ENCODE measurements around the gene KANK3. TPM values are rescaled to one million over a fixed set of nuclear protein-coding genes. Genes with fewer than 3 reads are reported as not detected.
A peak's percentile ranks its signal among the peaks of the same experiment; 100 is the strongest.
"Not testable (repeated sequence)": the region's sequence is repeated elsewhere in the genome, so short reads cannot be mapped to it uniquely, and the experiment has no call there.

The KANK3 gene
- 20.5 TPM for total RNA-seq
- long read RNA-seq, transcript KANK3-201 (11 exons, 2,787 nt): major isoform, 114 of 182 reads
- long read RNA-seq, partial matches to known transcripts: 30 of 182 reads
- long read RNA-seq, other reads (novel, unspliced or antisense): 36 of 182 reads

DNA sequence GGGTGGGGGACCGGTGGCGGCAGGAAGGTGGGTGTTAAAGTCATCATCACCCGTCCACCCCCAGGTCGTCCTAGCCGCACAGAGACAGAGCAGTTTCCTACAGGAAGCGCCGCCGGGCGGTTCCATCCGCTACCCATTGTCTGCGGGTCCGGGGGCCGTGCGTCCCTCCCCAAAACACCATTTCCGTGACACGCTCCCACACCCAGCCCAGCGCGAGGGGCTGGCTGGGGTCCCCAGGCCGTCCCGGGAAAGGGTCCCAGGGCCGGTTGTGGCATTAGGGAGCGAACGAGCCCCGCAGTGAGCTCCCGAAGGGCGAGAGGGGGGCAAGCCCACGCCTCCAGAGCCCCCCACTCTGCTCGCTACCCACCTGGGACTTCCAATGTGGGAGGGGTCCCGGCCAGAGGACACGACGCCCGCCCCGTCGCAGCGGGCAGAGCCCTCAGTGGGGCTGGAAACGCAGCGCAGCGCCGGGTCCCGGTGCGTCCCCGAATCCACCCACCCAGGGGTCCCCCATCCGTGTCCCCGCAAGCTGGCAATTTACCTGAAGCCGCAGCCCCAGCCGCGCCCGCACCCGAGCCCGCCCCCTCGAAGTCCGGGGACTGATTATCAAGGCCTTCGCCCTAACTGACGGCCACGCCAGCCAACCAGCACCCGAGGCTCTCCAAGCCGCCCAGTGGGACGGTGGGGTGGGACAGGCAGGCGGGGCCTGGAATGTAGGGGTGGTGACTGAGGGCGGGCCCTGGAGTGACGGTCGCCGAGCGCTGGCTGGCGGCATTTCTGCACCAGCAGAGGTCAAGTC is at the start of gene KANK3:
Gene KANK3 (minus strand): TSS at position 579 of the 799 bp plus-strand sequence. CDS start 5,434 bp downstream, outside the sequence.
- intact Hi-C loops (cut with DNase I): no loop called here
- DNase-seq (ENCODE audit: missing footprints) (peak; percentile 98), ATAC-seq (peak; percentile 97)

DNA sequence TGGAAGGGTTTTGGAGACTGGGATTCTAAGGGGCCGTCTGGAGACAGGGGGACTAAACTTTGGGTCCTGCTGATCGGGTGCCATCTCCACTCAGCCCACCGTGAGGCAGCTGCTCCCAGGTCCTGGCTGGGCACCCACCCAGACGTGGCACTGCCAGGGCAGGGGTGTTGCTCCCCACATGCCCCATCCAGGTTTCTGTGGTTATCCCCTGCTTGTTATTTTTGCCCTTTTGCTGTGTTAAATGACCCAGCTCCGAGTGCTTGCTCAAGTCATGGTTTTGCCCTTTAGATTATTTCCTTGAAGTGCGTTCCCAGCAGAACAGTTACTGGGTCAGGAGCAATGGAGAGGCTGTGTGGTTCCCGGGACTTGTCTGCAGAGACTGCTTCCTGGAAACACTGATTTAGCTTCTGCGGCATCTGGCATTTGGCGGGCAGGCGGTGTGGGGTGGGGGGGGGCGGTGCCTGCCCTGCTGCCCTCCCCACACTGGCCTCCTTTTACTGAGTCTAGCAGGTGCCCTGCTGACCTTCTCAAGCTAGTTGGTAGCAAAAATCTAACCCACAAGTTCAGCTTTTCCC is 49.0 kb upstream of the KANK3 start:
- intact Hi-C loops (cut with DNase I): no loop called here
- no peak for ATAC-seq

DNA sequence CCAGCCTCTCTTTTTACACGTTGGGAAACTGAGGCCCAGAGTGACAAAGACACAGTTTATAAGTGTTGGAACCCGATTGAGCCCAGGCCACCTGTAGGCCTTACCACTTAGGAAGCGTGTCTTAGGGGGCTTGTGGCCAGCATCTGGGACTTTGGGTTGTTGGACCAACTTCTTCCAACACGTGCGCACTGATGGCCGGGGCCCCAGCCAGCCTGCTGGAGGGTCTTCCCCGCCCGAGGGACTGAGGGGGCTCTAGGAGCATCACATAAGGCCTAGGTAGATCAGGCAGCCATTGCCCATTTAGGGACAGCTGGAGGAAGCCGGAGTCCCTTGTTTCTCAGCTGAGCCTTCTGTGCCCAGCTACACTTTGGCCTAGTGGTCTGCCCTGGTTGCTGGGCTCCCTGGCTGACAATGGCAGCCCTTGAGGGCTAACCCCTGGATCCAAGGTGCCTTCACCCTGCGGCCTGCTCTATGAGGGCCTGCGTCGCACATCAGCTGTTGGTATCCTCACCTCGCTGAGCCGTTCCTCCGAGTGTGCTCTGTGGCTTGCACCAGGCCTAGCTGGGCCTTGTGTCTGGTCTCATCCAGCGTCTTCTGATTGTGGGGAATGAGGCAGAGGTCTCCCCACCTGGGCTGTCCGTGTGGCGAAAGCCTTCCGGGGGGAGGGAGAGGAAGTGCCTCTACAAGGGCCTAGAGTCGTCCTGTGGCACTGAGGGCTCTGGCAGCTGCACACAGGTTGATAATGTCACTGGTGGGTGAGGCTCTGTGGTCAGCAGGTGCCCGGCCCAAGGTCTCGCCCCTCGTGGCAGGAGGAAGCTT is 48.3 kb upstream of the KANK3 start:
- intact Hi-C loops (cut with DNase I): no loop called here
- DNase-seq (ENCODE audit: missing footprints) (no peak), ATAC-seq (no peak)

More for the DNA sequence above, 49.0 kb upstream of the KANK3 start:
- DNase-seq (ENCODE audit: missing footprints): no peak

DNA sequence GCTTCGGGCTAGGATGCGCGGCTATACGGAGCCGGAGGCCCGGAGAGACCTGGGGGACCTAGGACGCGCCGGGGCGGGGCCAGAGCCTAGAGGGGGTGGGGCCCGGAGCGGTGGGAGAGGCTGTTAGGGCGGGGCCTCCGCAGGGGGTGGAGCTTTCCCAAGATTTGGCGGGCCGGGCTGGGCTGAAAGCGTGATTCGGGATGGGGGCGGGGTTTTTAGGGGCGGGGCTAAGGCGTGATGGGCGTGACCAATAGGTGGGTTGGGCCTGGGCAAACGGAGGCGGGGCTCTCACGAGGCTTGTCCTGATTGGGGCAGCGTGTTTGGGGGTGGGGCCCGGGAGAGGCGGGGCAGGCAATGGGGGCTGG is 47.5 kb upstream of the KANK3 start:
- ATAC-seq (peak; percentile 87), DNase-seq (ENCODE audit: missing footprints) (peak; percentile 97)
- intact Hi-C loops (cut with DNase I): loop anchor here (1.0 kb wide), 2 partner anchors 28 to 54 kb away; partner anchors contain the start of gene HNRNPM

DNA sequence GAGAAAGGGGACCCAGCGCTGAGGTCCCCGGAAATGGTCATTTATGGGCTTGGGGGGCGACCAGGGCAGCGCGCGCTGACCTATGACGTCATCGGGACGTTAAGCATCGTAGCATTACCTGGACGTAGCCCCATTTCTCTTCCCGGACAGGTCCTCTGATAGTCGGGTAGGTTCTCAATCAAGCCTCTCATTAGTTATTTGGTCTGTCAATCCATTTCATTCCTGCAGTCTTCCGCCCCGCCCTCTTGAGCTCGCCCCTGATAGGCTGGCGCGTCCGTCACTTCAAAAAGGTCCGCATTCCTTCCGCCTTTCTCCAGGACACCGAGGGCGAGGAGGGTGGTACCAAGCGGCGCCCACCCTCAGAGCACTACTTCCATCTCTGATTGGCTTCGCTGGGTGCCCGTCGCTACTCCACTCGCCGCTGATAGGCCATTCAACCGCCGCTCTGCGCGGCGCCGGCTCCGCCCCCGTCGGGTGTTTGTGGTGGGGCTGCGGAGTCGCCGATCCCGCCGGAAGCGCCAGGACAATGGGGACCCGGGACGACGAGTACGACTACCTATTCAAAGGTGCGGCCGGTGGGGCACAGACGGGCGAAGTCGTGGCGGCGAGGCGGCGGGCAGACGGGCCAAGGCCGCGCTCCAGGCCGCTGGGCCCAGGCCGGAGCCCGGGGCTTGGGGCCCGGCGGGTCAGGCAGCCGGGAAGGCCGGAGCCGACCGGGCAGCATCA is 47.0 kb upstream of the KANK3 start, which contains the start of gene RAB11B:
Gene RAB11B (plus strand): TSS at position 470 of the 726 bp plus-strand sequence. CDS start 57 bp downstream, at position 527.
- peak; percentile 93 for ATAC-seq
- peak; percentile 99 for DNase-seq (ENCODE audit: missing footprints)
- intact Hi-C loops (cut with DNase I): loop anchor here (1.0 kb wide), 3 partner anchors 23 to 54 kb away; partner anchors contain the start of gene HNRNPM

DNA sequence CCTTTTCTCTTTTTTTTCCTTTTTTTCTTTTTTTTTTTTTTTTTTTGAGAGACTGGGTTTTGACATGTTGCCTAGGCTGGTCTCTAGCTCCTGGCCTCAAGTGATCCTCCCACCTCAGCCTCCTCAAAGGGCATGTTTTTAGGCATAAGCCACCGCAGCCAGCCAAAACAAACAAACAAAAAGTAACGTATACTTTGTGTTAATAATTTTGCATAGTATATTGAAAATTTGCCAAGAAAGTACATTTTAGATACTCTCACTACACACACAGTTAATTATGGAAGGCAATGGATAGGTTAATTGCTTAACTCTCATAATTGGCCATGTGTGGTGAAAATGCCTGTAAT is 45.5 kb upstream of the KANK3 start:
- ATAC-seq (no peak), DNase-seq (ENCODE audit: missing footprints) (no peak)
- intact Hi-C loops (cut with DNase I): no loop called here

DNA sequence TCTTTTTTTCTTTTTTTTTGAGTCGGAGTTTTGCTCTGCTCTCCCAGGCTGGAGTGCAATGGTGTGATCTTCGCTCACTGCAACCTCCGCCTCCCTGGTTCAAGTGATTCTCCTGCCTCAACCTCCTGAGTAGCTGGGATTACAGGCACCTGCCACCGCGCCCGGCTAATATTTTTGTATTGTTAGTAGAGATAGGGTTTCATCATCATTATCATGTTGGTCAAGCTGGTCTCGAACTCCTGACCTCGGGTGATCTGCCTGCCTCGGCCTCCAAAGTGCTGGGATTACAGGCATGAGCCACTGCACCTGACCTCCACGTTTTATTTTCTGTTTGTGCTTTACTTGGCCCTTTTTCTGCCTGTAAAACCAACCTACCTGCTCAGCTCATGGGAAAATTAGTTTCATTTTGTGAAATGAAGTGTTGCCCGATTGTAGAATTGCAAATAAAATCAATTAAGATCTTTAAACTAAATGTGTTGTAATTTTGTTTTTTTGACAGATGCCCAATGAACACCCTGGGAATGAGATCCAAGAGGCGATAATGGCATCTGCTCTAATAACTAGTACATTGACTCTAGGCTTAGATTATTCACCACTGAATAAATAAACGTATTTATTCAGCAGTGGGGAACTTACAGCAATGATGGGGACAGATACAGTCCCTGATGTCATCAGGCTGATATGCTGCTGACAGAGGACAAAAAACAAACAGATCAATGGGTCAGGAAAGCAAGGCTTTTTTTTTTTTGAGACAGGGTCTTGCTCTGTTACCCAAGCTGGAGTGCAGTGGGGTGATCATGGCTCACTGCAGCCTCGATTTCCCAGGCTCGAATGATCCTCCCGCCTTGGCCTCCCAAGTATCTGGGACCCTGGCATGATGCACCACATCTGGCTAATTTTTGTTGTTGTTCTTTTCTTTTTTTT is 44.9 kb upstream of the KANK3 start:
- intact Hi-C loops (cut with DNase I): no loop called here
- DNase-seq (ENCODE audit: missing footprints) (no peak), ATAC-seq (no peak)

DNA sequence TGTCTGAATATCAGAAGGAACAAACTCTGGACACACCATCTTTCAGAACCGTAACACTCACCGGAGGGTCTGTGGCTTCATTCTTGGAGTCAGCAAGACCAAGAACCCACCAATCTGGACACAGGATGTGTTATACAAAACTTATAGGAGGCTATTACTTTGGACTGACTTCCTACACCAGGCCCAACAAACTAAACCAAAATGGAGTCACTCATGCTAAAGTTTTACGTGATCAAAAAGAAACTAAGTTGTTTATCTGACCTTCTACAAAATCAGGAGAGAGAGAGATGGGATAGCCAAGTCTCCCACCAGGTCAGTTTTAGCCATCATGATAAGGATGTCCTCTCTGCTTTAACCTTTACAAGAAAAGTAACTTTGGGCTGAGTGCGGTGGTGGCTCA is 43.9 kb upstream of the KANK3 start:
- DNase-seq (ENCODE audit: missing footprints) (no peak), ATAC-seq (no peak)
- intact Hi-C loops (cut with DNase I): no loop called here

DNA sequence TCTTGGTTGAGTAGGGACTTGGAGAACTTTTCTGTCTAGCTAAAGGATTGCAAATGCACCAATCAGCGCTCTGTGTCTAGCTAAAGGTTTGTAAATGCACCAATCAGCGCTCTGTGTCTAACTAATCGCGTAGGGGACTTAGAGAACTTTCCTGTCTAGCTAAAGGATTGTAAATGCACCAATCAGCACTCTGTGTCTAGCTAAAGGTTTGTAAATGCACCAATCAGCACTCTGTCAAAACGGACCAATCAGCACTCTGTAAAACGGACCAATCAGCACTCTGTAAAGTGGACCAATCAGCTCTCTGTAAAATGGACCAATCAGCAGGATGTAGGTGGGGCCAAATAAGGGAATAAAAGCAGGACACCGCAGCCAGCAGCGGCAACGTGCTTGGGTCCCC is 43.4 kb upstream of the KANK3 start:
- DNase-seq (ENCODE audit: missing footprints); ATAC-seq; intact Hi-C loops (cut with DNase I): not testable (repeated sequence)

DNA sequence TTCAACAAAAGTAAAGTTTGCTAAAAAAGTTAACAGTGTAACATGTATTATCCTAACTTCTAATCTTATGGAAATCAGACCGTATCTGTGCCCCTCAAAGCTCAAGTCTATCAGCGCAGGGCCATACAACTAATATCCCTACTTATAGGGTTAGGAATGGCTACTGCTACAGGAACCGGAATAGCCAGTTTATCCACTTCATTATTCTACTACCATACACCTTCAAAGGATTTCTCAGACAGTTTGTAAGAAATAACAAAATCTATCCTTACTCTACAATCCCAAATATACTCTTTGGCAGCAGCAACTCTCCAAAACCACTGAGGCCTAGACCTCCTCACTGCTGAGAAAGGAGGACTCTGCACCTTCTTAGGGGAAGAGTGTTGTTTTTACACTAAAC is 42.5 kb upstream of the KANK3 start:
- ATAC-seq; intact Hi-C loops (cut with DNase I); DNase-seq (ENCODE audit: missing footprints): not testable (repeated sequence)

DNA sequence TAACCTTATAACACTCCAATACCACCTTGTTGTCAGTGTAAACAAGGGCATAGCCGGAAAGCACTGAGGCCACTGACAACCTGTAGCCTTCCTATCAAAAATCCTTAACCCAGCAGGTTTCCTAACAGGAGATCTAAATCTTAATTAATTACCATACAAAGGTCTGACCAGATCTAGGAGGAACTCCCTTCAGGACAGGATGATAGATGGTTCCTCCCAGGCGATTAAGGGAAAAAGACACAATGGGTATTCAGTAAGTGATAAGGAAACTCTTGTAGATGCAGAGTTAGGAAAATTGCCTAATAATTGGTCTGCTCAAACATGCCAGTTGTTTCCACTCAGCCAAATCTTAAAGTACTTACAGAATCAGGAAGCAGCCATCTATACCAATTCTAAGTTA is 42.0 kb upstream of the KANK3 start:
- DNase-seq (ENCODE audit: missing footprints); ATAC-seq; intact Hi-C loops (cut with DNase I): not testable (repeated sequence)

DNA sequence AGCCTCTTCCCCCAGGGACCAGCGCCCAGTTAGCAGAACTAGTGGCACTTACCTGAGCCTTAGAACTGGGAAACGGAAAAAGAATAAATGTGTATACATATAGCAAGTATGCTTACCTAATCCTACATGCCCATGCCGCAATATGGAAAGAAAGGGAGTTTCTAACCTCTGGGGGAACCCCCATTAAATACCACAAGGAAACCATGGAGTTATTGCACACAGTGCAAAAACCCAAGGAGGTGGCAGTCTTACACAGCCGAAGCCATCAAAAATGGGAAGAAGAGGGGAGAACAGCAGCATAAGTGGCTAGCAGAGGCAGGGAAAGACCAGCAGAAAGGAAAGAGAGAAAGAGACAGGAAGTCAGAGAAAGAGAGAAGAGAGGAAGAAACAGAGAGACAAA is 41.5 kb upstream of the KANK3 start:
- ATAC-seq; DNase-seq (ENCODE audit: missing footprints); intact Hi-C loops (cut with DNase I): not testable (repeated sequence)

DNA sequence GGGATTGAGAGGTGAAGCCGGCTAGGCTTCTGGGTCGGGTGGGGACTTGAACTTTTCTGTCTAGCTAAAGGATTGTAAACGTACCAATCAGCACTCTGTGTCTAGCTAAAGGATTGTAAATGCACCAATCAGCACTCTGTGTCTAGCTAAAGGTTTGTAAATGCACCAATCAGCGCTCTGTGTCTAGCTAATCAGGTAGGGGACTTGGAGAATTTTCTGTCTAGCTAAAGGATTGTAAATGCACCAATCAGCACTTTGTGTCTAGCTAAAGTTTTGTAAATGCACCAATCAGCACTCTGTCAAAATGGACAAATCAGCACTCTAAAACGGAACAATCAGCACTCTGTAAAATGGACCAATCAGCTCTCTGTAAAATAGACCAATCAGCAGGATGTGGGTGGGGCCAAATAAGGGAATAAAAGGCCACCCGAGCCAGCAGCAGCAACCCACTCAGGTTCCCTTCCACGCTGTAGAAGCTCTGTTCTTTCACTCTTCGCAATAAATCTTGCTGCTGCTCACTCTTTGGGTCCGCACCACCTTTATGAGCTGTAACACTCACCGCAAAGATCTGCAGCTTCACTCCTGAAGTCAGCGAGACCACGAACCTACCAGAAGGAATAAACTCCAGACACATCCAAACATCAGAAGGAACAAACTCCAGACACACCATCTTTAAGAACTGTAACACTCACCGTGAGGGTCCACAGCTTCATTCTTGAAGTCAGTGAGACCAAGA is 36.3 kb upstream of the KANK3 start:
- DNase-seq (ENCODE audit: missing footprints); ATAC-seq; intact Hi-C loops (cut with DNase I): not testable (repeated sequence)

DNA sequence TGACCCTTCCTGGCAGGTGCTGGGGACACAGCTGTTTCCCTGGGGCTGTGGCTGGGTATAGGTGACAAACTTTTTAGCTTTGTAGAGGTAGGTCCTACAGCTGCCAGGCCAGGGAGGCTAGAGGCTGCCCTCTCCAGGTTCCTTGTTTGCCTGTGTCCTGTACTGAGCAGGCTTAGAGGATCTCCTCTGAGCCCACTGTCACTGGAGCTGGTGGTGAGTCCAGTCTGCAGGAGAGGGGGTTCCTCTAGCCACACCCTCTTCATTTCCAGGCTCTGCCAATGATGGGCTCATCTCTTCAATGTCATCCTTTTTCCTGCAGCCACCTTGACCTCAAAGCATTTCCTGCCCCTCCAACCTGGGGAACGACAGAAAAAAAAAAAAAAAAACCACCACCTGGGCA is 34.5 kb upstream of the KANK3 start:
- intact Hi-C loops (cut with DNase I): no loop called here
- ATAC-seq (no peak), DNase-seq (ENCODE audit: missing footprints) (no peak)

DNA sequence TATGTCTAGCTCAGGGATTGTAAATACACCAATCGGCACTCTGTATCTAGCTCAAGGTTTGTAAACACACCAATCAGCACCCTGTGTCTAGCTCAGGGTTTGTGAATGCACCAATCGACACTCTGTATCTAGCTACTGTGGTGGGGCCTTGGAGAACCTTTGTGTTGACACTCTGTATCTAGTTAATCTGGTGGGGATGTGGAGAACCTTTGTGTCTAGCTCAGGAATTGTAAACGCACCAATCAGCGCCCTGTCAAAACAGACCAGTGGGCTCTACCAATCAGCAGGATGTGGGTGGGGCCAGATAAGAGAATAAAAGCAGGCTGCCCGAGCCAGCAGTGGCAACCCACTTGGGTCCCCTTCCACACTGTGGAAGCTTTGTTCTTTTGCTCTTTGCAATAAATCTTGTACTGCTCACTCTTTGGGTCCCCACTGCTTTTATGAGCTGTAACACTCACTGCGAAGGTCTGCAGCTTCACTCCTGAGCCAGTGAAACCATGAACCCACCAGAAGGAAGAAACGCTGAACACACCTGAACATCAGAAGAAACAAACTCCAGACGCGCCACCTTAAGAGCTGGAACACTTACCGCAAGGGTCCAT is 33.4 kb upstream of the KANK3 start:
- not testable (repeated sequence) for DNase-seq (ENCODE audit: missing footprints)

DNA sequence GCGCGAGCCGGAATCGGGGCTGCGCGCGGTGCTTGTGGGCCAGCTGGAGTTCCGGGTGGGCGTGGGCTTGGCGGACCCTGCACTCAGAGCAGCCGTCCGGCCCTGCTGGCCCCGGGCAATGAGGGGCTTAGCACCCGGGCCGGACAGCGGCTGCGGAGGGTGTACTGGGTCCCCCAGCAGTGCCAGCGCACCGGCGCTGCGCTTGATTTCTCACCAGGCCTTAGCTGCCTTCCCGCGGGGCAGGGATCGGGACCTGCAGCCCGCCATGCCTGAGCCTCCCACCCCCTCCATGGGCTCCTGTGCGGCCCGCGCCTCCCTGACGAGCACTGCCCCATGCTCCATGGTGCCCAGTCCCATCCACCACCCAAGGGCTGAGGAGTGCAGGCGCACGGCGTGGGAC is 32.7 kb upstream of the KANK3 start:
- intact Hi-C loops (cut with DNase I); ATAC-seq; DNase-seq (ENCODE audit: missing footprints): not testable (repeated sequence)

More for the DNA sequence above, 33.4 kb upstream of the KANK3 start:
- ATAC-seq; intact Hi-C loops (cut with DNase I): not testable (repeated sequence)

Measured in Right ventricle myocardium inferior (tissue), 1 donor.